Stimulated activated CD4-positive, alpha-beta T cell treated with anti-CD3 and anti-CD28 coated beads, TNF-alpha, amount 100 ng/mL, for 24 hours (primary cell): ENCODE data around the gene RILP.

Experiments
- DNase-seq, 3 experiments: peaks; one replicate each; pipeline ENCODE4 v3.0.0-alpha.2; 2020; ENCODE audit warnings: low read depth in 3 of 3

The RILP gene

GRCh38 chr17:1648173-1648962 lies 1.3 kb downstream of the RILP start:
- DNase-seq, result no peak

GRCh38 chr17:1647802-1648171 lies 1.9 kb downstream of the RILP start:
- DNase-seq, result no peak

GRCh38 chr17:1646199-1646875 lies 3.3 kb downstream of the RILP start:
- no peak for DNase-seq

GRCh38 chr17:1645207-1646171 lies 4.2 kb downstream of the RILP start, which contains the start of gene SCARF1:
SCARF1 (minus strand) TSS chr17:1645732; CDS start chr17:1645697, 35 bp downstream.
- DNase-seq, result no peak

- peak in 1 of 3 experiments; percentile 41 for DNase-seq
Measured at GRCh38 chr17:1644493-1645206, 5.0 kb downstream of the RILP start.

GRCh38 chr17:1643999-1644492 lies 5.6 kb downstream of the RILP start:
- no peak for DNase-seq

GRCh38 chr17:1643293-1643998 lies 6.2 kb downstream of the RILP start:
- DNase-seq, result no peak

- no peak for DNase-seq
Measured at GRCh38 chr17:1641065-1641403, 8.6 kb downstream of the RILP start.

- no peak for DNase-seq
Measured at GRCh38 chr17:1640329-1641064, 9.2 kb downstream of the RILP start.

GRCh38 chr17:1639549-1640180 lies 10.0 kb downstream of the RILP start:
- no peak for DNase-seq

GRCh38 chr17:1638624-1639300 lies 10.9 kb downstream of the RILP start:
- DNase-seq, result no peak

GRCh38 chr17:1638171-1638590 lies 11.5 kb downstream of the RILP start:
- DNase-seq, result no peak

GRCh38 chr17:1636732-1637285 lies 12.9 kb downstream of the RILP start:
- DNase-seq, result no peak

GRCh38 chr17:1635675-1636465 lies 13.8 kb downstream of the RILP start:
- no peak for DNase-seq

GRCh38 chr17:1634841-1635650 lies 14.6 kb downstream of the RILP start:
- DNase-seq, result no peak

GRCh38 chr17:1630662-1631061 lies 19.0 kb downstream of the RILP start:
- no peak for DNase-seq
